Left forelimb (tissue), 1 donor: ENCODE measurements around the gene ARHGAP8.
"Not testable (repeated sequence)": the region's sequence is repeated elsewhere in the genome, so short reads cannot be mapped to it uniquely, and the experiment has no call there.

Experiments used
- DNase-seq: peaks from one replicate; pipeline ENCODE4 v3.0.0-alpha.2; 2018; ENCODE audit warnings: low spot score

The ARHGAP8 gene

DNA sequence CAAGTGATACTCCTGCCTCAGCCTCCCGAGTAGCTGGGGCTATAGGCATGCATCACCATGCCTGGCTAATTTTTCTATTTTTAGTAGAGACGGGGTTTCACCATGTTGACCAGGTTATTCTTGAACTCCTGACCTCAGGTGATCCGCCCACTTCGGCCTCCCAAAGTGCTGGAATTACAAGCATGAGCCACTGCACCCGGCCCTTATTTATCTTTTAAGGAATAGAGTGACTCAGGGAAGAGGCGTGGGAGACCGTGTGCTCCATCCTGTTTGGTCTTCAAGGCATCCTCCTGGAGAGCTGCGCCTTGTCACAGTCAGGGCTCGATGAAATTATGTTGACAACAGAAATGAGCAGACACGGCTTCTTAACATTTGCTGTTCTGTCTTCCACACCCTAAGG lies 12.7 kb upstream of the ARHGAP8 start:
- not testable (repeated sequence) for DNase-seq

DNA sequence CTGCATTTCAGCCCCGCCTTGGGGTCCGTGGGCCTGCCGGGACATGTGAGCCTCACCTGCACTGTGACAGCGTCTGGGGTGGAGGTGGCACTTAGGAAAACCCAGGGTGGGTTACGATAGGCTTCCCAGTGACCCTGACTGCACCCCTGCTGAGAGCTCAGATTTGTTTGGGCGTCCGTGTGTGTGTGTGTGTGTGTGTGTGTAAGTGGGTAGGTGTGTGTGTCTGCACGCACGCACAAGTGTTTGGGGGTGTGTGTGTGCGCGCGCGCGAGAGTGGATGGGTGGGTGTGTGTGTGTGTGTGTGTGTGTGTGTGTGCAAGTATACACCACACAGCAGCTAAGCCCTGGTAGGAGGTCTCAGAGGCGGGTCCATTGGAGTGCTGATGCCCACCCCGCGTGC lies 12.1 kb upstream of the ARHGAP8 start:
- no peak for DNase-seq

GRCh38 chr22:44741929-44742328 lies 10.4 kb upstream of the ARHGAP8 start:
- DNase-seq, result no peak

DNA sequence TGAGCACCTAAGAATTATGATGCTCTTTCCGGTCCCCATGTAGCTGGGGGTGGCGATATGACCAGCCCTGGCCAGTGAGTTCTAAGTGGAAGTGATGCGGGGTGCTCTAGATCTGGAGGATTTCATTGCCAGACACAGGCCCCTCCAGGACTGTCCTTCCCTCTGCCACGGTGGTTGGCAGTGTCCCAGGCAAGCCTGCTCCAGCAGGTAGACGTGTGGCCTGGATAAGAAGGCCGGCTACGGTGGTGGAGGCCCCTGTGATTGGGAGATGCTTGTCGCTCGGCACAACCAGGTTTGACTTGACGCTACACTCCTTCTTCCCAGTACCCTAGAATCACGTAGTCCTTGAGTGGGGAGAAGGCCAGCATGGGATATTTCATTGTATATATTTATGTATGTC lies 9.1 kb upstream of the ARHGAP8 start:
- no peak for DNase-seq

GRCh38 chr22:44743804-44744211 lies 8.6 kb upstream of the ARHGAP8 start:
- DNase-seq, result no peak

GRCh38 chr22:44745853-44746789 lies 6.3 kb upstream of the ARHGAP8 start:
- DNase-seq, result no peak

DNA sequence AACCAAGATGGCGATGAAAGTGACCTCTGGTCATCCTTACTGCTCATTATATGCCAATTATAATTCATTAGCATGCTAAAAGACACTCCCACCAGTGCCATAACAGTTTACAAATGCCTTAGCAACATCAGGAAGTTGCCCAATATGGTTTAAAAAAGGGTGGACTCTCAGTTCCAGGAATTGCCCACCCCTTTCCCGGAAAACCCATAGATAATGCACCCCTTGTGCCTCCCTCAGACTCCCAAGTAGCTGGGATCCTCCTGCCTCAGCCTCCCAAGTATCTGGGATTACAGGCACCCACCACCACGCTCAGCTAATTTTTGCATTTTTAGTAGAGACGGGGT lies 4.6 kb upstream of the ARHGAP8 start:
- not testable (repeated sequence) for DNase-seq

DNA sequence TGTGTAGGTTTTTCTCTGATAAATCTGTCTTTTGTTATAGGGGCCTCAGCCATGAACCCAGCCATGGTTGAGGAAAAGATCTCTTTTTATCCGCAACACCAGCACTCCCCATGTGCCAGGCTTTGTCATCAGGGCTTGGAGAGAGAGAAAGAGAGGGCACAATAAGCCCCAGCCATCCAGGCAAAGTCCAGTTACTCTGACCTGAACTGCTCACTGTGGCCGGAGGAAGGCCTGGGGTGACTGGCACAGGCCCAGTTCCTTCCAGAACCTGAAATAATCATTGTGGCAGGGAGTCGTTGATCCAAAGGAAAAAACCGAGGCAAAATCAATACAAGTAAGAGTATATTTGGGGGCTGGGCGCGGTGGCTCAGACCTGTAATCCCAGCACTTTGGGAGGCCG lies 3.9 kb upstream of the ARHGAP8 start:
- no peak for DNase-seq

GRCh38 chr22:44750481-44750880 lies 1.9 kb upstream of the ARHGAP8 start:
- DNase-seq, result no peak

DNA sequence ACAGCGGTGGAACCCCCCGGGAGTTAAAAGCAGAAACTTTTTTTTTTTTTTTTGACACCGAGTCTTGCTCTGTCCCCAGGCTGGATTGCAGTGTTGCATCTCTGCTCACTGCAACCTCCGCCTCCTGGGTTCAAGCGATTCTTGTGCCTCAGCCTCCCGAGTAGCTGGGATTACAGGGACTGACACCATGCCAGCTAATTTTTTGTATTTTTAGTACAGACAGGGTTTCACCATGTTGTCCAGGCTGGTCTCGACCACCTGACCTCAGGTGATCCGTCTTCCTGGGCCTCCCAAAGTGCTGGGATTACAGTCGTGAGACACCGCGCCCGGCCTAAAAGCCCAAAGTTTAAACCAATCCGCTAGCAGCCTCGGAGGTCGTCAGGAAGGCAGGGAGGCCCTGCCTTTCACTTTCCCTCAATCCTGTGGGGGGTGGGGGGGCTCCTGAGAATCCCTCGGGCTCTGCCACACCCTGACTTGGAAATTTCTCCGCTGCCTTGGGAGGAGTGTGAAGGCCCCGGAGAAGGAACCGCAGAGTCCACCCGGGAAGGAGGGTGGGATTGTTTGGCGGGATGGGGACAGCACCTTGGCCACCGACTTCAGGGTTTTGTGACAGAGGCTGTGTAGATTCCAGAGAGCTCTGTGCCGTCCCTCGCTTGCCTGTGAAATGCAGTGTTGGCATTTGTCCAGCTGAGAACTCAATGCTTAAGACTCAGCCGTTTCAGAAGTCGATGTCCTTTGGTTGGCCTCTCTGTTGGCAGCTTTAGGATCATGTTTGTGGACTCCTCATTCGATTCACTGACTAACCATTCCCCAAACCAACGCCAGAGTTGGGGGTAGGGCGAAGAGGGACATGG lies 1.0 kb downstream of the ARHGAP8 start:
- DNase-seq, result peak; percentile 76

DNA sequence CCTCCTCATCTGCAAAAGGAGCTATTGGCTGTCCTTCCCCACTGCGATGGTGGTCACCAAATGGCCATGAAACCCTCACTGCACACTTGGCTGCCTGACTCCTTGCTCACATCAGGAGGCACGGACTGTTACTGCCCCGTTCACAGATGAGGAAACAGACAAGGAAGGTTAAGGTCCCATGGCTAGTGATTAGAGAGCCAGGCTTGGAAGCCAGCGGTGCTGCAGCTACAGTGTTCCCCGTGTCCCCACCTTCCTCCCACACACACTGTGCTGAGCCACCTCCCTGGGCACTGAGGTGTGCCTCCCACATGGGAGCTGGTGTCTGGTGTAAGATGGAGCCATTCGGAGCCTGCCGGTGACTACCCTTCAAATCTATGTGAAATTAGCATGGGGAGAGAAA lies 2.6 kb downstream of the ARHGAP8 start:
- peak; percentile 42 for DNase-seq

DNA sequence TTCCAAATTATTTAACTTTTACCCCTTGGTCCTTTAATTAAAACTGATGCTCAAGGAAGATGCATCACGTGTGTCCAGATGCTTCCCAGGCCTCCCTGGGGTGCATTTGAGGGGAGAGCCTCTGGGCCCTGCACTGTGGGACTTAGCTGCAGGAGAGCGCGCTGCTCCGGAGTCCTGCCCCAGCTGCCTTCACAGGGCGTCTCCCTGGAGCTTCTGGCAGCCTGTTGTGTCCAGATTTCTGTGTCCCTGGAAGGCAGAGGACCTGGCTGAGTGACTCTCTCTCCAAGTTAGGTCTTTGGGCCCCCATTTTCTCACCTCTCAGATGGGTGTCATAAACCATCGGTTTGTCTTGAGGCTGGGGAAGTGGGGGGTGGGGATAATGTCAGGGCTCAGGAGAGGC lies 3.0 kb downstream of the ARHGAP8 start:
- DNase-seq, result no peak

DNA sequence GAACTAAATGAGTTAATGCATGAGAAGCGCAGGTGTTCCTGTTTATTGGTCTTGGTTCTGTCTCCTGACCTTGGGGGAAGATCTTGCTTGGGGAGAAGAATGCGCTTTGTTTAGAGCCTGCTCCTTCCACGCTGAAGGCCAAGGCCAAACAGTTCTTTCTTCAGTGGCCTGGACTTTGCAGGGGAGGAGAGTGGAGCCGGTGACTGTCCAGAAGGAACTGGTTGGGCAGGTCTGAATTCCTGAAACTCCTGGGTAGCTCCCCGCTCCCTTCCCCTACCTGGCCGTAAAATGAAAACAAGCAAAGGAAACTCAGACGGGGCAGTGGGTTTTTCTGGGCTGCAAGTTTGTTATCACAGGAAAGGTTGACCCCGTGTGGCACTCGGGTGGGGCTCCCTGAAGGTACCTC lies 3.6 kb downstream of the ARHGAP8 start:
- peak; percentile 64 for DNase-seq

DNA sequence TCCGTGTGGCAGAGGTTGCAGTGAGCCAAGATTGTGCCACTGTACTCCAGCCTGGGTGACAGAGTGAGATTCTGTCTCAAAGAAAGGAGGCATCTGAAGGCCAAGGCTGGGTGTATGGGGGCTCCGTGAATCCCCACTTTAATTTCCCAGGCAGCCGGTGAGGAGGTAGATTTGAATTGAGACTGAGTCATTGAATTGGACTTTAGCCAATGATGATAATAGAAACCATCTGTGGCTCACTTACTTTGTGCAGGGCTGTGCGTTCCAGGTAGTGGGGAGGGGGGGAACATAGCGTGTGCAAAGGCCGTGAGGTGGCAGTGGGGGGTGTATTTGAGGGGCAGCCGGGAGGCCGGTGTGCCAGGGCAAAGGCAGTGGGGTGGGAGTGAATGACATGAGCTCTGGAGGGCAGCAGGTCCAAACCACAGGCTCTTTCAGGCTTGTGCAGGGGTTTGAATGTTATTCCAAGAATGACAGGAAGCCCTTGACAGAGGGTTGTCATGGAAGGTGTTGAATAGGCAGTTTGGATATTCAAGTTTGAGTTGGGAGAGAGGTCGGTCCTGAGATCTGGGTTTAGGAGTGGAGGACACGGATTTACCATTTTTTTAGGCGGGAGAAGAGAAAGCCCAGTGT lies 6.1 kb downstream of the ARHGAP8 start:
- DNase-seq, result peak; percentile 54

DNA sequence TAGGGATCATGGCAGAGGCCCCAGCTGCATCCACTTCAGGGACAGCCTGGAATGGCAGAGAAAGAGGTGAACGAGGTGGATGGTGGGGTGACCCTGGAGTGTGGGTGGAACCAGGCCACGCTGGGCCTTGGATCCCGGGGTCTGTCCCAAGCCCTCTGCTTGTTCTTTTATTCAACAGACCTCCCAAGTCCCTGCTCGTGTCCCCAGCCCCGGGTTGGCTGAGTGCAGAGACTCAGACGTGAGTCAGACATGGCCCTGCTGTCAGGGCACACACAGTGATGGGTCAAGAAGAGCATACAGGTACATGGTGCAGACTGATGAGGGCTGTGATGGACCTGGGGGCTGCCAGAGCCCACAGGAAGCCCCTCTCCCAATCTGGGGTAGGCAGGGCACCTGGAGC lies 6.6 kb downstream of the ARHGAP8 start:
- peak; percentile 57 for DNase-seq

GRCh38 chr22:44759430-44760310 lies 7.3 kb downstream of the ARHGAP8 start:
- peak; percentile 40 for DNase-seq

DNA sequence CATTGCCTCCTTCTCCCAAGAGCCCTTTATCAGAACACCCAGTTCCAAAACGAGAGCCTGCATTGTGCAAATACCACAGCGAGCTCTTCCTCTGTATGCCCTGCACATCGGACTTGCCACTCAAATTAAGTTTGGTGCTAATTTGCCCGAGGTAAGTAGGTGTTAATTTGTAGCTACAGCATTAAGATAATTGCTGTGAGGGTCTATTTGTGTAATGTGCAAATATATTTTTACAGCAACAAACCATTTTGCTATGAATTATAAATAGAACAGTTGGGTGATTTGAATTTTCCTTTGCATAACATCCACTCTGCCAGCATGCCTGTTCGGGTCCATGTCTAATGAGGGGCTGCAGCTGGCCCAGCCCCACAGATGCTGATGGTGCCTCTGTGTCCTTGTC lies 8.1 kb downstream of the ARHGAP8 start:
- no peak for DNase-seq

DNA sequence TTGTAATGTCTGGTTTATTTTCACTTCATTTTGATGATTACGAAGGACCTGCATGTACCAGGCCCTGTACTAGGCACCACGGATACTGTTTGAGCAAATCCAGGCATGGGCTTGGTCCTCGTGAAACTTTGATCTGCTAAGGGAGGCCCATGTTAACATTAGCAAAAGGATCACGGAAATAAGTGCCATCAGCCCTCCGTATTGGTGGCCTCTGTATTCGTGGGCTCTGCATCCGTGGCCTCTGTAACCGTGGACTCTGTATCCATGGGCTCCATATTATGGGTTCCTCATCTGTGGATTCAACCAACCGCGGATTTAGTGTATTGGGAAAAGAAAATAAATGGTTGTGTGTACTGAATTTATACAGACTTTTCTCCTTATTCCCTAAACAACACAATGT lies 8.7 kb downstream of the ARHGAP8 start:
- DNase-seq, result no peak

DNA sequence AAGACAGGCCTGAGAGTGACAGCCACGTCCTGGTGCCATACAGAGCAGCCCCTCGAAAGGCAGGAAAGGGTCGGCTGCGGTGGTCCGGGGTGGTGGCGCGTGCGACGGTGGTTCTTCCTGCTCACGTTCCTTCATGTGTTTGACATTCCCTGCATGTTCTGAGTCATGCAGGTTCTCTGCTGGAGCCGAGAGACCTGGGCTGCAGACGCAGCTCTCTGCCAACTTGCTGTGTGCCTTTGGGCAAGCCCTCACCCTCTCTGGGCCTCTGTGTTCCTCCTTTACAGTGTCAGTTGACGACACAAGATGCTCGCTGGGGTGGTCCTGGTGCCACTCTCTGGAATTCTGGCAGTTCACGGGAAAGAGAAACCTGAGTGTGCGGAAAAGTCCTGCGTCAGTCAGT lies 12.0 kb downstream of the ARHGAP8 start:
- peak; percentile 23 for DNase-seq

DNA sequence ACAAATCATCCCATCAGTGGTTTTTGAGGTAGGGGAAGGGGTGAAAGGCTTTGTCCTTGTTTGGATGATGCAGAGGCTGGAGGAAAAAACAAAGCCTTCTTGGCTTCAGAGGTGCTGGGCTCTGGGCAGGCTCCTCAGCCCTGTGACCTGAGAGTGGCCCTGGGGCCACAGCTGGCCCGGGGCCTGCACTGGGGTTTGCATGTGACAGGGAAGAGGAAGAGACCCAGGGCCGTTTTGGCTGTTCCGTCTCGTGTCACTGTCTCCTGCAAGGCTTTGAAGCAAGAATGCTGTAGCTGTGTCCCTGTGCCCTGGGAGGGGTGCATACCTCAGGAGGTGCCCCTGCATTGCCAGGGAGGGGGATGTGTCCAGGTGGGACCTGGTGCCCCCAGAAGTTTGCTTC lies 12.6 kb downstream of the ARHGAP8 start:
- DNase-seq, result no peak

GRCh38 chr22:44765571-44766285 lies 13.4 kb downstream of the ARHGAP8 start:
- no peak for DNase-seq
